HEK293 (cell line): ENCODE data around the gene CADPS2.

ENCODE experiments used
- TCF7L2 ChIP-seq: IDR thresholded peaks from 2 replicates; pipeline ENCODE4 v1.6.1; 2011; ENCODE audit warnings: low read depth, mild to moderate bottlenecking, inconsistent platforms, low read length, moderate library complexity, borderline replicate concordance
- ZNF112 ChIP-seq: fragments of 450-650 bp; formaldehyde crosslinking; IDR thresholded peaks from 2 replicates; pipeline ENCODE4 v1.5.0; 2017; ENCODE audit warnings: missing biosample characterization, missing genetic modification characterization
- ZNF157 ChIP-seq: fragments of 450-650 bp; formaldehyde crosslinking; IDR thresholded peaks from 2 replicates; pipeline ENCODE4 v1.5.1; 2016; ENCODE audit warnings: missing biosample characterization, missing genetic modification characterization
- ZNF394 ChIP-seq: fragments of 450-650 bp; formaldehyde crosslinking; IDR thresholded peaks from 2 replicates; pipeline ENCODE4 v1.5.1; 2016; ENCODE audit warnings: missing biosample characterization, missing genetic modification characterization, mild to moderate bottlenecking, moderate library complexity, borderline replicate concordance
- TF ChIP-seq, protein P1 (sequence below): fragments of 450-650 bp; formaldehyde crosslinking; IDR thresholded peaks from 2 replicates; pipeline ENCODE4 v1.5.1; 2016; ENCODE audit warnings: missing biosample characterization, missing genetic modification characterization
- TF ChIP-seq, protein P2 (sequence below): fragments of 450-650 bp; formaldehyde crosslinking; optimal IDR thresholded peaks from 2 replicates; pipeline ENCODE3; 2016; ENCODE audit warnings: missing biosample characterization, mild to moderate bottlenecking, missing genetic modification characterization
- TF ChIP-seq, protein P3 (sequence below): IDR thresholded peaks from 2 replicates; pipeline ENCODE4 v1.6.1; 2011; ENCODE audit warnings: mild to moderate bottlenecking, low read depth, low read length, borderline replicate concordance
- TF ChIP-seq, protein P4 (sequence below): fragments of 450-650 bp; formaldehyde crosslinking; IDR thresholded peaks from 2 replicates; pipeline ENCODE4 v1.5.1; 2017; ENCODE audit warnings: missing biosample characterization, missing genetic modification characterization

DNA sequence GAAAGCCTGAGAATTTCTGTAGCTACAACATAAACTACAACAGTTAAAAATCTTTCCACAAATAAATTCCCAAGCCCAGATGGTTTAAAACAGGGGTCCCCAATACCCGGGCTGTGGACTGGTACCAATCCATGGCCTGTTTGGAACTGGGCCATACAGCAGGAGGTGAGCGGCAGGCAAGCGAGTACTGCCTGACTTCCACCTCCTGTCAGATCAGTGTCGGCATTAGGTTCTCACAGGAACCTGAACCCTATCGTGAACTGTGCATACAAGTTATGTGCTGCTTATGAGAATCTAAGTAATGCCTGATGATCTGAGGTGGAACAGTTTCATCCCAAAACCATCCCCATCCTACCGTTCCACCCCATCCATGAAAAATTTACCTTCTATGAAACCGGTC lies 421.0 kb downstream of the CADPS2 start:
- TF ChIP-seq, protein P1, sequence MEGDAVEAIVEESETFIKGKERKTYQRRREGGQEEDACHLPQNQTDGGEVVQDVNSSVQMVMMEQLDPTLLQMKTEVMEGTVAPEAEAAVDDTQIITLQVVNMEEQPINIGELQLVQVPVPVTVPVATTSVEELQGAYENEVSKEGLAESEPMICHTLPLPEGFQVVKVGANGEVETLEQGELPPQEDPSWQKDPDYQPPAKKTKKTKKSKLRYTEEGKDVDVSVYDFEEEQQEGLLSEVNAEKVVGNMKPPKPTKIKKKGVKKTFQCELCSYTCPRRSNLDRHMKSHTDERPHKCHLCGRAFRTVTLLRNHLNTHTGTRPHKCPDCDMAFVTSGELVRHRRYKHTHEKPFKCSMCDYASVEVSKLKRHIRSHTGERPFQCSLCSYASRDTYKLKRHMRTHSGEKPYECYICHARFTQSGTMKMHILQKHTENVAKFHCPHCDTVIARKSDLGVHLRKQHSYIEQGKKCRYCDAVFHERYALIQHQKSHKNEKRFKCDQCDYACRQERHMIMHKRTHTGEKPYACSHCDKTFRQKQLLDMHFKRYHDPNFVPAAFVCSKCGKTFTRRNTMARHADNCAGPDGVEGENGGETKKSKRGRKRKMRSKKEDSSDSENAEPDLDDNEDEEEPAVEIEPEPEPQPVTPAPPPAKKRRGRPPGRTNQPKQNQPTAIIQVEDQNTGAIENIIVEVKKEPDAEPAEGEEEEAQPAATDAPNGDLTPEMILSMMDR (tag by site-specific recombination): no peak
- TF ChIP-seq ZNF157 (tag by site-specific recombination) (no peak), ZNF112 (no peak), ZNF394 (tag by site-specific recombination) (no peak), TCF7L2 (no peak)
- TF ChIP-seq, protein P2, sequence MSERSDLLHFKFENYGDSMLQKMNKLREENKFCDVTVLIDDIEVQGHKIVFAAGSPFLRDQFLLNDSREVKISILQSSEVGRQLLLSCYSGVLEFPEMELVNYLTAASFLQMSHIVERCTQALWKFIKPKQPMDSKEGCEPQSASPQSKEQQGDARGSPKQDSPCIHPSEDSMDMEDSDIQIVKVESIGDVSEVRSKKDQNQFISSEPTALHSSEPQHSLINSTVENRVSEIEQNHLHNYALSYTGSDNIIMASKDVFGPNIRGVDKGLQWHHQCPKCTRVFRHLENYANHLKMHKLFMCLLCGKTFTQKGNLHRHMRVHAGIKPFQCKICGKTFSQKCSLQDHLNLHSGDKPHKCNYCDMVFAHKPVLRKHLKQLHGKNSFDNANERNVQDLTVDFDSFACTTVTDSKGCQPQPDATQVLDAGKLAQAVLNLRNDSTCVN (tag by site-specific recombination): no peak
- TF ChIP-seq, protein P3, sequence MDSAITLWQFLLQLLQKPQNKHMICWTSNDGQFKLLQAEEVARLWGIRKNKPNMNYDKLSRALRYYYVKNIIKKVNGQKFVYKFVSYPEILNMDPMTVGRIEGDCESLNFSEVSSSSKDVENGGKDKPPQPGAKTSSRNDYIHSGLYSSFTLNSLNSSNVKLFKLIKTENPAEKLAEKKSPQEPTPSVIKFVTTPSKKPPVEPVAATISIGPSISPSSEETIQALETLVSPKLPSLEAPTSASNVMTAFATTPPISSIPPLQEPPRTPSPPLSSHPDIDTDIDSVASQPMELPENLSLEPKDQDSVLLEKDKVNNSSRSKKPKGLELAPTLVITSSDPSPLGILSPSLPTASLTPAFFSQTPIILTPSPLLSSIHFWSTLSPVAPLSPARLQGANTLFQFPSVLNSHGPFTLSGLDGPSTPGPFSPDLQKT: no peak
- TF ChIP-seq, protein P4, sequence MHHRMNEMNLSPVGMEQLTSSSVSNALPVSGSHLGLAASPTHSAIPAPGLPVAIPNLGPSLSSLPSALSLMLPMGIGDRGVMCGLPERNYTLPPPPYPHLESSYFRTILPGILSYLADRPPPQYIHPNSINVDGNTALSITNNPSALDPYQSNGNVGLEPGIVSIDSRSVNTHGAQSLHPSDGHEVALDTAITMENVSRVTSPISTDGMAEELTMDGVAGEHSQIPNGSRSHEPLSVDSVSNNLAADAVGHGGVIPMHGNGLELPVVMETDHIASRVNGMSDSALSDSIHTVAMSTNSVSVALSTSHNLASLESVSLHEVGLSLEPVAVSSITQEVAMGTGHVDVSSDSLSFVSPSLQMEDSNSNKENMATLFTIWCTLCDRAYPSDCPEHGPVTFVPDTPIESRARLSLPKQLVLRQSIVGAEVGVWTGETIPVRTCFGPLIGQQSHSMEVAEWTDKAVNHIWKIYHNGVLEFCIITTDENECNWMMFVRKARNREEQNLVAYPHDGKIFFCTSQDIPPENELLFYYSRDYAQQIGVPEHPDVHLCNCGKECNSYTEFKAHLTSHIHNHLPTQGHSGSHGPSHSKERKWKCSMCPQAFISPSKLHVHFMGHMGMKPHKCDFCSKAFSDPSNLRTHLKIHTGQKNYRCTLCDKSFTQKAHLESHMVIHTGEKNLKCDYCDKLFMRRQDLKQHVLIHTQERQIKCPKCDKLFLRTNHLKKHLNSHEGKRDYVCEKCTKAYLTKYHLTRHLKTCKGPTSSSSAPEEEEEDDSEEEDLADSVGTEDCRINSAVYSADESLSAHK: no peak
